HG03521 (cell line): ENCODE measurements around the gene DNAH10.

Source experiments
- ATAC-seq: cut with Tn5 transposase; IDR thresholded peaks from one replicate; pipeline ENCODE4 v1.9.1; 2021; ENCODE audit warnings: mild to moderate bottlenecking, moderate library complexity; ENCODE audit not compliant: unreplicated experiment

DNAH10 gene

DNA sequence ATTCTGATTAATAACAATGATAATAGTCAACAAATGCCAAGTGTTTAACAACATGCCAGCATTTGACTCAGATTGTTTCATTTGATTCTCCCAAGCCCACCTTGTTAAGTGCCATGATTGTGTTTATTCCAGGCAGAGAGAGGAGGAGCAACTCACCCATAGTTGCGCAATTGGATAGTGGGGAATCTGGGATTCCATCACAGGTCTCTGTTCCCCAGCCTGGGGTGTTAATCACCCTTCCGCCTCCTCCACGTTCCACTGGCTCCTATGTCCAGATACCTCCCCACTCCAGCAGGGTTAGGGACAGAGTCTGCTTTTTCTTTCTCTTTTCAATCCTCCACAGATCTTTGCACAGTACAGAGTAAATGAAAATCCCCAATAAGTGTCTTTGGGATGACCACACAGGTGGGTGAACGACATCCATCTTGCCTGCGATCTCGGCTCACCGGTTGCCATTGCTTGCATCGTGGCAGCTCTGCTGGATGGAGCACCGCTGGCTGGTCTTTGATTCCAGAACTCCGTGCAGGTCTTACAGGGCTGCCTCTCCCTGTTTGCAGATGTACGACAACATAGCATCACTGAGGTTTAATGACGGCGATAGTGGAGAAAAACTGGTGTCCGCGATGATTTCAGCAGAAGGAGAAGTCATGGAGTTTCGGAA lies 78.8 kb downstream of the DNAH10 start:
- ATAC-seq, result no peak

DNA sequence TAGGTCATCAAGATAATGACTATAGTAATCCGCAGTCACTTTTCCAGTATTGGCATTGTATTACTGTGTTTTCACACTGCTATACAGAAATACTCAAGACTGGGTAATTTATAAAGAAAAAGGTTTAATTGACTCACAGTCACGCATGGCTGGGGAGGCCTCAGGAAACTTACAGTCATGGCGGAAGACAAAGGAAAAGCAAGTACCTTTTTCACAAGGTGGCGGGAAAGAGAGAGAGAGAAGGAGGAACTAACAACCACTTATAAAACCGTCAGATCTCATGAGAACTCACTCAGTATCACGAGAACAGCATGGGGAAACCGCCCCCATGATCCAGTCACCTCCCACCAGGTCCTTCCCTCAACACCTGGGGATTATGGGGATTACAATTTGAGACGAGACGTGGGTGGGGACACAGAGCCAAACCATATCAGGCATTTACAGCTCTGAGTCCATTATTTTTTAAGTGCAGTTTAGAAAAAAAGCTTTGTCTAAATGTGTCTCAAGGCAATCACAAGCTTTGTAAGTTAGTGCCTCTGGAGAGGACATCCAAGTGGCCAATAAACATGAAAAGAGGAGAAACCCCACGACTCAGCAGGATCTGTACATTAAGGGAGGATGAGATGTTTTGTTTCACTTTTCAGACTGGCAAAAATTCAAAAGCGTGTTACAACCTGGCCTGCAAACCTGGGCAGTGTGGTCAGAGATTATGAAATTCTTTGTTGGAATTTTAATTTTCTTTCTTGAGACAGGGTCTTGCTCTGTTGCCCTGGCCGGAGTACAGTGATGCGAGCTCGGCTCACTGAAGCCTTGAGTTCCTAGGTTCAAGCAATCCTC lies 82.0 kb downstream of the DNAH10 start:
- ATAC-seq, result no peak

- ATAC-seq, result no peak
Observed at GRCh38 chr12:123845881-123846280, 83.8 kb downstream of the DNAH10 start.

DNA sequence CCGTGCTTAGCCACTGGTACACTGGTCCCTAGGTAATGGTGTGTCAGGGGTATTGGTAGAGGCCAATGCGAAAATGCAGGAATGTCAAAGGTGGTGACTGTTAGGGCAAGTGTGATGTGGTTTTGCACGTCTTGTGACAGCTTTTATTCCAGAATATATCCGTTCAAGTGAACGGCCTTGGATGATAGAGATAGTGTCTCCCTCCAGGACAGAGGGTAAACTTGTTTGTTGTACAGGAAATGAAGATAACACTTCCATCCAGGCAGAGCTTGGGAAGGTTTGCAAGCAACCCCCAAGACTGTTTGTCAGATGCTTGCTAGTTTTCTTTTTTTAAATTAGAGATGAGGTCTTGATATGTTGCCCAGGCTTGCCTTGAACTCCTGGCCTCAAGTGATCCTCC lies 84.2 kb downstream of the DNAH10 start:
- no peak for ATAC-seq

DNA sequence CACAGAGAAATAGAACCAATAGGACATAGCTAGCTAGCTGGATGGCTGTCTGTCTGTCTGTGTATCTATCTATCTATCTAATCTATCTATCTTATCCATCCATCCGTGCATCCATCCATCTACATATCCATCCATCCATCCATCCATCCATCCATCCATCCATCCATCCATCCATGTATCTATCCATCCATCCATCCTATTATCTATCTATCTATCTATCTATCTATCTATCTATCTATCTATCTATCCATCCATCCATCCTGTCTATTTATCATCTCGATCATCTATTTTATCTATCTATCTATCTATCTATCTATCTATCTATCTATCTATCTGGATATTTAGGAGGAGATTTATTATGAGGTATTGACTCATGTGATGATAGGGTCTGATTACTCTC lies 84.9 kb downstream of the DNAH10 start:
- no peak for ATAC-seq

DNA sequence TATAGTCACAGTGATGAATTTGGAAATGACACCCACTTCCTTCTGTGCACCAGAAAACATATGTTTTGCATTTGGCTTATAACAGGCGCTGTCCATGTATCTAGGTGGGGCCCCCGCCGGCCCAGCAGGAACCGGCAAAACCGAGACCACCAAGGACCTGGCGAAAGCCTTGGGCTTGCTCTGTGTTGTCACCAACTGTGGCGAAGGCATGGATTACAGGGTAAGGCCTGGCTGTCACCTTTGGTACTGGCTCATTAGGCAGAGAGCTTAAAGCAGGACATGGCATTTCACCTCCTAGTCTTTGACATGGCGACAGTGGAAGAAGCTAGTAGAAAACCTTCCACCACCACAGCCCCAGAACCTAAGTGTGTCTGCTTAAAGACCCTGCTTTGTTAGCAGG lies 85.8 kb downstream of the DNAH10 start:
- ATAC-seq, result no peak

- ATAC-seq, result no peak
Observed at GRCh38 chr12:123849517-123849916, 87.4 kb downstream of the DNAH10 start.

DNA sequence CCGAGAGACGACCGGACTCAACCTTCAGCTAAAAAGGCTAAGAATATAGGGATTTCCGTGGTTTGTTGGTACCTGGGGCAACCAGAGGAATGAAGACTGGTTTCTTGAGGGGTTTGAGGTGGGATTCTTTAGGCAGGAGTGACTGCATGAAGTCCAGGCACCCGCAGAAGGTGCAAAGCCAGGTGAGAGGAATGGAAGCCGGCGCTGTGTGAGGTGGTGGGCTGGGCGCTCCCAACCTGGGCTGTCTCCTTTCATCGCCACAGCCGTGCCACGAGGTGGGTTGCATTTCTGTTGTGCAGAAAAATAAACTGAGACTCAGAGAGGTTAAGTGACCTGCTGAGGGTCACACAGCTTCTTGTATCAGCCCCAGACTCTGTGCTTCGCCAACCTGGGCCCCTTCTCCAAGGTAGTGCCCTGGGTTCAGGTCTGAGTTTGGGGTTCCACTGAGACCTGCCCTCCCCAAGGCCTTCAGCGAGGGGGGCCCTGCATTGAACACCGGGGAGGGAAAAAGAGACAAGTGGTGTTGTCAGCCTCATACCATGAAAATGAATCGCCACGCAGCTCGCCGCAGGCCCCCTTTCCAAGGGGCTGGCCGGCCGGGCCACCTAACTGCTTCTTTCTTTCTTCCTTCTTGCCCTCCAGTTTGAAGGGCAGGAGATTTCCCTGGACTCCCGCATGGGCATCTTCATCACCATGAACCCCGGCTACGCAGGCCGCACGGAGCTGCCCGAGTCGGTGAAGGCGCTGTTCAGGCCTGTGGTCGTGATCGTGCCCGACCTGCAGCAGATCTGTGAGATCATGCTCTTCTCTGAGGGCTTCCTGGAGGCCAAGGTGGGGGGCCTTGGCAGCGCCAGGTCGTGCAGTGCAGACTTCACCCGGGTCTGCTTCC lies 88.4 kb downstream of the DNAH10 start:
- no peak for ATAC-seq

- ATAC-seq, result no peak
Observed at GRCh38 chr12:123853396-123854070, 91.4 kb downstream of the DNAH10 start.

DNA sequence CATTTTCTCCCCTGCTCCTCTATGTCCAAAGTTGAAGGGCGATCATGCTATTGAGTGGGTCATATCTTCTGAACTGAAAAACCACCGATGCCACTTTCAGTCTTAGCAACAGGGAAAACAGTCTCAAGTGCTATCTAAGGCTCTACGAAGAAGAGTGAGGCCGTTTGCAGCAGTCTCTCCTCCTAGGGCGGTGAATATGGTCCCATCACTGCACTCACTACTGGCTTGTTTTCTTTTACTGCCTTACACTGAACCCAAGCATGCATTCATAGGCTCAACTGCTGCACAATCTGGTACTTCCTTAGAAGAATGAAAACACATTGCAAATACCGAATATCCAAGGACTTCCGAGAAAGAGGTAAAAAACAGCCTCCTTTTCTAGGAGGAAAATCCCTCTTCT lies 92.1 kb downstream of the DNAH10 start:
- no peak for ATAC-seq

- no peak for ATAC-seq
Observed at GRCh38 chr12:123854918-123855317, 92.8 kb downstream of the DNAH10 start.

DNA sequence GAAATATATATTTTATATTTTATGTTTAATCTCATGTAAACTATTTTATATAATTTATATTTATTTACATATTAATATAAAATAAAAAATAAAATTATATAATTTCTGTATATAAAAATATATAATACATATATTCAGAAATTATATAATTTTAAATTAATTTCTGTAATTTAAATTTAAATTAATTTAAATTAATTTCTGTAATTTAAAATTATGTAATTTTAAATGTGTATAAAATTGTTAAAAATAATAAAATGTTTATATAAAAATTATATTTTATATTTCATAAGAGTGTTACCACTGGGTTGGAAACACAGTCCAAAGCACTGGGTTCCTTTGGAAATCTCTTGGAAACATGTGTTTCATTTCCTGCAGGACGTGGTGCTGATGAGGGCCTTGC lies 94.6 kb downstream of the DNAH10 start:
- ATAC-seq, result no peak

DNA sequence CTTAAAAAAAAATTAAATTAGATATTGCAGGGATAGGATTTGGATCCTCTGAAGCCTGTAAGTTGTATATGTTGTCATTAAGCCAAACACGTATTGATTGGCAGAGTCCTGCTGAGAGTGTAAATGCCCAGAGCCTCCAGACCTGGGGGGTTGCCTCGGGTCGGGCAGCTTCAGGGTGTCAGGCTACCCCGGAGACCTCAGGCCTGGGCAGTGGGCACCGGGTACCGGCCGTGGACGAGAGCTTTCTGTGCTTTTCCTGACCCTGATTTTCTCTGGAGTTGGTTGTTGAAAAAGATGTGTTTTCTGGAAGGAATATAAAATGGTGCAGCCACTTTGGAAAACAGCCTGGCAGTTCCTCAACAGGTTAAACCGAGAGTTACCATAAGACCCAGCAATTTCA lies 96.1 kb downstream of the DNAH10 start:
- ATAC-seq, result no peak

DNA sequence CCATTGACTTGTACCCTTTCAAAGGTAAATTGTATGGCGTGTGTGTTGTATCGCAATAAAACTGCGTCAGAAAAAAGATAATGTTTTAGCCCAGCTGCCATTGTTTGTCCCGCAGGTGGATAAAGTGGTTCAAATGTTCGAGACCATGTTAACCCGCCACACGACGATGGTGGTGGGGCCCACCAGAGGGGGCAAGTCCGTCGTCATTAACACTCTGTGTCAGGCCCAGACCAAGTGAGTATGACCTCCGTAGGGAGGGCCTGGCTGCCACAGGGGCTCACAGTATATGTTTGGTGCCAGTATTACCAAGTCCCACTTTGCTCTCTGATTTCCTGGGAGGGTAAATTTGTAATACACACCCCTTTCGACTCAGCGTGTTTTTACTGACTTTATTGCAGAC lies 96.9 kb downstream of the DNAH10 start:
- no peak for ATAC-seq

DNA sequence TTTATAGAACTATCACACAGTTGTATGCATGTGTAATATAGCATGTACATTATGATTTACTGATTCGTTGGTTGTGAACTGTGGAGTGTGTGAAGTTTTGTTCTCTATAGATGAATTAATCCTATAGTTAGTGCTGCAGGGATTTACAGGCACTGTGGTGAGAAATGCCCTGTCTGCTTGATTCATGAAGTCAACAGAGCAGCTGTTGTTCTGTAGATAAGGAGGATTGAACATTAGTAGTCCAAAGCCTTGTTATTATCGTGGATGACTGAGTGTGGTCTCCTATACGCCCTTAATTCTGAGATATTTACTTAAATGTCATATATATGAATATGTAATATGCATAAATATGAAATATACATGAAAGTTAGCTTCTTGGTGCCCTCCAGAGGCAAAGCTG lies 98.3 kb downstream of the DNAH10 start:
- no peak for ATAC-seq

- no peak for ATAC-seq
Observed at GRCh38 chr12:123861392-123861791, 99.3 kb downstream of the DNAH10 start.

DNA sequence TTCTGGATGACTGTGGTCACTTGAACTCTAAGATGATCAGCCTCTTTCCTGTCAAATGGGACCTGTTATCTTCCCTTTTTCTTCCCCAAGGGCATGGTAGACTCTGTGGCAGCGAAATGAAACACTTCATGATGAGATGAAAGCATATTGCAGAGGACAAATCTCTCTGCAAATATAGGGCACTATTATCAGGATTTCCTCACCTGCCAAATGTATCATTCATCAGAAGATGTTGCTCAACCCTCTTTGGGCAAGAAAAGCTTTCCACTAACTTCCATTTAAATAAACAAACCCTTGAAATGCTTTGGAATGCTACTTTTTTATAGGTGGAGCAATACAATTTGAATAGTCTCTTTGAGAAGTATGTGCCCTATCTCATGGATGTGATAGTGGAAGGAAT lies 105.0 kb downstream of the DNAH10 start:
- ATAC-seq, result no peak

GRCh38 chr12:123868791-123869190 lies 106.7 kb downstream of the DNAH10 start:
- ATAC-seq, result no peak

DNA sequence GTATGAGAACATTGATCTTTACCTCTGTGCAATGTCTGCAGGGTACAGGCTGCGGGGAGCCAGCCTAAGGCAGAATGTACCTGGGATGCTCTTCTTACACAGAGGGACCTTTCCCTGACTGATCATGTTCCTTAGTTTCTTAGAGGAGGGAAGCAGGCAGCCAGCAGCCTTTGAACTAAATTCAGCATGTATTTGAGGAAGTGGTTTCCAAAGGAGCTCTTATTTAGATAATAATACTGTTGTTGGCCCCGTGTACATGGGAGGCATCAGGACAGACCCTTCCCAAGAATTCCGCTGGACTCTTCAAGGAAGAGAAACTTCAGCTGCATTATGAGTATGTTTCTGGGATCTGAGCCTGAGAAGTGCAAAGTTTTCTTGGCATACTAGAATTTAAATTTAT lies 111.7 kb downstream of the DNAH10 start:
- ATAC-seq, result no peak

GRCh38 chr12:123877968-123878367 lies 115.9 kb downstream of the DNAH10 start:
- ATAC-seq, result no peak

DNA sequence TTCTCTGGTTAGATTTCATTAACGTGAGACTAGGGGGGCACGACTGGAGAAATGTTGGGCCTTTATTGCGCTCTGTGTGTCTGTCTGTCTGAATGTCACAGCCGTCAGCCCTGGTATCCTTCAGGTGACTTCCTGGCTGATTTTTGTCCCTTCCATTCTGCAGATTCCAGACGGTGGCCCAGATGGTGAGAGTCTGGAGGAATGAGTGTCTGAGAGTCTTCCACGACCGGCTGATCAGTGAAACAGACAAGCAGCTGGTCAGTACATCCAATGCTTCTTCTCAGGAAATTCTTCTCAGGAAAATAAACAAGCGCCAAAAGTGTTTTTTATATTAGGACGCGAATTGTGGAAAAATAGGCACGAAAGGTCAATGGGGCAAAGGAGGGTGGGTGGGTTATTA lies 117.0 kb downstream of the DNAH10 start:
- no peak for ATAC-seq
